ENCODE results near the gene H2BK1.

The H2BK1 gene

GRCh38 chr7:151187409-151188251 is 22.7 kb downstream of the H2BK1 start:
- no peaks in the 10 kb centered on the region for H3K4me1 ChIP-seq (ENCODE audit: control insufficient read depth, insufficient read depth, low read length)
- peaks cover 2 to 4% of the 10 kb centered on the region in 2 donors for H3K27me3 ChIP-seq (ENCODE audit: control insufficient read depth in 1 of 2, insufficient read depth in 2 of 2, low read length in 2 of 2)
- no peak overlapping the region for H3K9ac ChIP-seq (ENCODE audit: low read length in 2 of 2)
- no peak overlapping the region for H3K4me3 ChIP-seq (ENCODE audit: low read length in 2 of 2)
- no peaks in the 10 kb centered on the region for H3K36me3 ChIP-seq (ENCODE audit: control insufficient read depth in 2 of 2, insufficient read depth in 2 of 2, low read length in 2 of 2)
- H3K9me3 ChIP-seq (ENCODE audit: control insufficient read depth in 2 of 2, low read length in 2 of 2) = no peaks in the 10 kb centered on the region
- no peak overlapping the region for H3K27ac ChIP-seq (ENCODE audit: low read length)

- no peak within 1 kb of the TSS for H3K9ac ChIP-seq (ENCODE audit: low read length in 2 of 2)
These were observed 23.5 kb downstream of the H2BK1 start, which contains the start of gene ASB10 for GRCh38 chr7:151186640-151187408. ASB10 (minus strand) TSS chr7:151187250; CDS start chr7:151187130, 120 bp downstream.

GRCh38 chr7:151185762-151186639 is 24.3 kb downstream of the H2BK1 start:
- H3K9me3 ChIP-seq (ENCODE audit: control insufficient read depth in 2 of 2, low read length in 2 of 2) = no peaks in the 10 kb centered on the region
- no peak overlapping the region for H3K4me3 ChIP-seq (ENCODE audit: low read length in 2 of 2)
- no peaks in the 10 kb centered on the region for H3K36me3 ChIP-seq (ENCODE audit: control insufficient read depth in 2 of 2, insufficient read depth in 2 of 2, low read length in 2 of 2)
- peaks cover 4 to 6% of the 10 kb centered on the region in 2 donors for H3K27me3 ChIP-seq (ENCODE audit: control insufficient read depth in 1 of 2, insufficient read depth in 2 of 2, low read length in 2 of 2)
- no peaks in the 10 kb centered on the region for H3K4me1 ChIP-seq (ENCODE audit: control insufficient read depth, insufficient read depth, low read length)
- no peak overlapping the region for H3K9ac ChIP-seq (ENCODE audit: low read length in 2 of 2)
- no peak overlapping the region for H3K27ac ChIP-seq (ENCODE audit: low read length)

More at GRCh38 chr7:151186640-151187408, 23.5 kb downstream of the H2BK1 start, which contains the start of gene ASB10:
- Histone ChIP-seq H3K36me3 (ENCODE audit: control insufficient read depth in 2 of 2, insufficient read depth in 2 of 2, low read length in 2 of 2) (no peaks in the 10 kb centered on the region), H3K4me1 (ENCODE audit: control insufficient read depth, insufficient read depth, low read length) (no peaks in the 10 kb centered on the region), H3K27ac (ENCODE audit: low read length) (no peak within 1 kb of the TSS), H3K4me3 (ENCODE audit: low read length in 2 of 2) (no peak within 1 kb of the TSS), H3K27me3 (ENCODE audit: control insufficient read depth in 1 of 2, insufficient read depth in 2 of 2, low read length in 2 of 2) (peaks cover 4 to 6% of the 10 kb centered on the region in 2 donors), H3K9me3 (ENCODE audit: control insufficient read depth in 2 of 2, low read length in 2 of 2) (no peaks in the 10 kb centered on the region)

- Histone ChIP-seq H3K36me3 (ENCODE audit: control insufficient read depth in 2 of 2, insufficient read depth in 2 of 2, low read length in 2 of 2) (no peaks in the 10 kb centered on the region), H3K9ac (ENCODE audit: low read length in 2 of 2) (no peak overlapping the region), H3K27me3 (ENCODE audit: control insufficient read depth in 1 of 2, insufficient read depth in 2 of 2, low read length in 2 of 2) (peaks cover 10 to 14% of the 10 kb centered on the region in 2 donors), H3K4me3 (ENCODE audit: low read length in 2 of 2) (no peak overlapping the region), H3K27ac (ENCODE audit: low read length) (no peak overlapping the region), H3K9me3 (ENCODE audit: control insufficient read depth in 2 of 2, low read length in 2 of 2) (no peaks in the 10 kb centered on the region), H3K4me1 (ENCODE audit: control insufficient read depth, insufficient read depth, low read length) (no peaks in the 10 kb centered on the region)
These were observed 29.3 kb downstream of the H2BK1 start for GRCh38 chr7:151181011-151181431.

- H3K27ac ChIP-seq (ENCODE audit: low read length) = no peak overlapping the region
These were observed 30.3 kb downstream of the H2BK1 start for GRCh38 chr7:151179946-151180345.

GRCh38 chr7:151179287-151179860 is 30.9 kb downstream of the H2BK1 start:
- Histone ChIP-seq H3K27ac (ENCODE audit: low read length) (no peak overlapping the region), H3K4me3 (ENCODE audit: low read length in 2 of 2) (no peak overlapping the region), H3K9me3 (ENCODE audit: control insufficient read depth in 2 of 2, low read length in 2 of 2) (no peaks in the 10 kb centered on the region), H3K27me3 (ENCODE audit: control insufficient read depth in 1 of 2, insufficient read depth in 2 of 2, low read length in 2 of 2) (peaks cover 12 to 22% of the 10 kb centered on the region in 2 donors), H3K36me3 (ENCODE audit: control insufficient read depth in 2 of 2, insufficient read depth in 2 of 2, low read length in 2 of 2) (no peaks in the 10 kb centered on the region), H3K9ac (ENCODE audit: low read length in 2 of 2) (no peak overlapping the region), H3K4me1 (ENCODE audit: control insufficient read depth, insufficient read depth, low read length) (no peaks in the 10 kb centered on the region)

More at GRCh38 chr7:151179946-151180345, 30.3 kb downstream of the H2BK1 start:
- no peaks in the 10 kb centered on the region for H3K9me3 ChIP-seq (ENCODE audit: control insufficient read depth in 2 of 2, low read length in 2 of 2)
- no peaks in the 10 kb centered on the region for H3K4me1 ChIP-seq (ENCODE audit: control insufficient read depth, insufficient read depth, low read length)
- no peaks in the 10 kb centered on the region for H3K36me3 ChIP-seq (ENCODE audit: control insufficient read depth in 2 of 2, insufficient read depth in 2 of 2, low read length in 2 of 2)
- H3K4me3 ChIP-seq (ENCODE audit: low read length in 2 of 2) = no peak overlapping the region
- peaks cover 7 to 20% of the 10 kb centered on the region in 2 donors for H3K27me3 ChIP-seq (ENCODE audit: control insufficient read depth in 1 of 2, insufficient read depth in 2 of 2, low read length in 2 of 2)
- no peak overlapping the region for H3K9ac ChIP-seq (ENCODE audit: low read length in 2 of 2)

GRCh38 chr7:151178831-151179230 is 31.5 kb downstream of the H2BK1 start:
- H3K4me1 ChIP-seq (ENCODE audit: control insufficient read depth, insufficient read depth, low read length) = no peaks in the 10 kb centered on the region
- H3K27me3 ChIP-seq (ENCODE audit: control insufficient read depth in 1 of 2, insufficient read depth in 2 of 2, low read length in 2 of 2) = peaks cover 18 to 22% of the 10 kb centered on the region in 2 donors

GRCh38 chr7:151178236-151178635 is 32.1 kb downstream of the H2BK1 start:
- Histone ChIP-seq H3K36me3 (ENCODE audit: control insufficient read depth in 2 of 2, insufficient read depth in 2 of 2, low read length in 2 of 2) (no peaks in the 10 kb centered on the region), H3K9ac (ENCODE audit: low read length in 2 of 2) (no peak overlapping the region), H3K4me3 (ENCODE audit: low read length in 2 of 2) (no peak overlapping the region), H3K9me3 (ENCODE audit: control insufficient read depth in 2 of 2, low read length in 2 of 2) (no peaks in the 10 kb centered on the region), H3K27me3 (ENCODE audit: control insufficient read depth in 1 of 2, insufficient read depth in 2 of 2, low read length in 2 of 2) (peaks cover 22 to 27% of the 10 kb centered on the region in 2 donors), H3K4me1 (ENCODE audit: control insufficient read depth, insufficient read depth, low read length) (no peaks in the 10 kb centered on the region), H3K27ac (ENCODE audit: low read length) (no peak overlapping the region)

More at GRCh38 chr7:151178831-151179230, 31.5 kb downstream of the H2BK1 start:
- no peak overlapping the region for H3K27ac ChIP-seq (ENCODE audit: low read length)
- H3K9me3 ChIP-seq (ENCODE audit: control insufficient read depth in 2 of 2, low read length in 2 of 2) = no peaks in the 10 kb centered on the region
- H3K36me3 ChIP-seq (ENCODE audit: control insufficient read depth in 2 of 2, insufficient read depth in 2 of 2, low read length in 2 of 2) = no peaks in the 10 kb centered on the region
- no peak overlapping the region for H3K9ac ChIP-seq (ENCODE audit: low read length in 2 of 2)
- no peak overlapping the region for H3K4me3 ChIP-seq (ENCODE audit: low read length in 2 of 2)

- Histone ChIP-seq H3K27me3 (ENCODE audit: control insufficient read depth in 1 of 2, insufficient read depth in 2 of 2, low read length in 2 of 2) (peaks cover 29 to 34% of the 10 kb centered on the region in 2 donors), H3K4me1 (ENCODE audit: control insufficient read depth, insufficient read depth, low read length) (no peaks in the 10 kb centered on the region), H3K36me3 (ENCODE audit: control insufficient read depth in 2 of 2, insufficient read depth in 2 of 2, low read length in 2 of 2) (no peaks in the 10 kb centered on the region), H3K9me3 (ENCODE audit: control insufficient read depth in 2 of 2, low read length in 2 of 2) (no peaks in the 10 kb centered on the region), H3K9ac (ENCODE audit: low read length in 2 of 2) (no peak overlapping the region), H3K4me3 (ENCODE audit: low read length in 2 of 2) (no peak overlapping the region), H3K27ac (ENCODE audit: low read length) (no peak overlapping the region)
These were observed 33.0 kb downstream of the H2BK1 start for GRCh38 chr7:151177310-151177709.

- no peaks in the 10 kb centered on the region for H3K4me1 ChIP-seq (ENCODE audit: control insufficient read depth, insufficient read depth, low read length)
- no peak overlapping the region for H3K4me3 ChIP-seq (ENCODE audit: low read length in 2 of 2)
- no peak overlapping the region for H3K27ac ChIP-seq (ENCODE audit: low read length)
- H3K36me3 ChIP-seq (ENCODE audit: control insufficient read depth in 2 of 2, insufficient read depth in 2 of 2, low read length in 2 of 2) = no peaks in the 10 kb centered on the region
- no peaks in the 10 kb centered on the region for H3K9me3 ChIP-seq (ENCODE audit: control insufficient read depth in 2 of 2, low read length in 2 of 2)
- peaks cover 29 to 30% of the 10 kb centered on the region in 2 donors for H3K27me3 ChIP-seq (ENCODE audit: control insufficient read depth in 1 of 2, insufficient read depth in 2 of 2, low read length in 2 of 2)
- no peak overlapping the region for H3K9ac ChIP-seq (ENCODE audit: low read length in 2 of 2)
These were observed 33.9 kb downstream of the H2BK1 start for GRCh38 chr7:151176401-151176800.

Data from stomach smooth muscle (tissue), 2 donors.